Measurements from ENCODE around the gene AGAP3.

Gene AGAP3

GRCh38 chr7:151109094-151110048, 23.1 kb downstream of the AGAP3 start:
- DNase-seq (ENCODE audit: low read depth in 2 of 2) = no peak

DNA sequence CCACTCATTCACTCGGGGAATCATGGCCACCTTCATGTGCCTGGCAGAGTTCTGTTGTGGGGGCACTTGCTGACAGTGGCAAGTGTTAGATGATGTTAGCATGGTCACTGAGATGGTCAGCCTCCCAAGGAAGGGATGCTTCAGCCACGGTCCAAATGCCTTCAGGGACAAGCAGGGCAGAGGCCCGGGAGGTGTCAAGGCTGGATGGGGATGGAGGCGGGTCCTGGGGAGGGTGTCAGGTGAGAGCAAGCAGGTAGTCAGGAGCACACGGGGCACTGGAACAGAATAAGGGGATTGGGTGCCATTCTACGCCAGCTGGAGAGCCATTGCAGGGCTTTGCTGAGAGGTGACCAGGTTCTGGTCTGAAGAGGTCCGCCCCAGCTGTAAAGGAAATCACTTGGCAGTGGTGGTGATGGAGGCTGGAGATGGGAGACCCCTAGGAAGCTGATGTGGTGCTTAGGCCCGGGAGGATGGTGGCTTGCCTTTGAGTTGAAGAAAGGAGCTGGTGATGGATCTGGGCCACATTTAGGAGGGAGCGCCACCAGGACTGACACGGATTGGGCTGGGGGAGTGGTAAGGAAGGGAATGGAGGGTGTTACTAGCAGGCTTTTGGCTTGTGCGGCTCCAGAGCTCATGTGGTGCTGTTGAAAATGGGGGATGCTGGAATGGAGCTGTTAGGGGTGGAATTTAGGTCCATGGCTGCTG, 24.1 kb downstream of the AGAP3 start:
- DNase-seq (ENCODE audit: low read depth in 2 of 2) = no peak

DNA sequence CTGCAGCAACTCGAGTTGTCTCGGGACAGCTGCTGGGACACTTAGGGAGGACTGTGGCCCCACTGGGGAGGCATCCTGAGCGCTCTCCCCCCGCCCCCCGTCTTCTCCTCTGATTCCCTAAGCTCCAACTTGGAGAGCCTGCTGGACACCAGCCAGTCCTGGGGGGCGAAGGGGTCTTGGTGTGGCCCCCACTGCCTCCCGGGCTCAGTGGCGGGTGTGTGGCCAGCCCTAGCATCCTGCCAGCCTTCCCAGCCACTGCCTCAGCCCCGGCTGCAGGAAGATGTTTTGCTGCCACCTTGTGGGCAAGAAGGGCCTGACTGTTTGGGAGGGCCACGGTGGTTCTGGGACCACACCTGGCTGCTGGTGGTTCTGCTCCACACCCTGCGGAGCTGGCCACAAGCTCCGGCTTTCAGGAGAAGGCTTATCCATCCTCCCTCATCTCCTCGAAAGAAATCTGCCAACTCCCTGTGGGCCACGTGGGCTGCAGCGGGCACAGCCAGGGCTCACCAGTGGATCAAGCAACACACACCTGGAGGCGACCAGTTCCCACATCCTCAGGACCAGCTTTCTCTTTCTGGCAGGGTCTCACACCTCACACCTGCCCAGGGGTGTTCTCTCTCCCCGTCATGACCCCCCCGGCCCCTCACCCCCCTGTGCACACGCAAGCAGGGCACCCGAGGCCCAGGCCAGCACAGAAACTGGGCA, 24.8 kb downstream of the AGAP3 start:
- DNase-seq (ENCODE audit: low read depth in 2 of 2) = peak; percentile 60 to 72

DNA sequence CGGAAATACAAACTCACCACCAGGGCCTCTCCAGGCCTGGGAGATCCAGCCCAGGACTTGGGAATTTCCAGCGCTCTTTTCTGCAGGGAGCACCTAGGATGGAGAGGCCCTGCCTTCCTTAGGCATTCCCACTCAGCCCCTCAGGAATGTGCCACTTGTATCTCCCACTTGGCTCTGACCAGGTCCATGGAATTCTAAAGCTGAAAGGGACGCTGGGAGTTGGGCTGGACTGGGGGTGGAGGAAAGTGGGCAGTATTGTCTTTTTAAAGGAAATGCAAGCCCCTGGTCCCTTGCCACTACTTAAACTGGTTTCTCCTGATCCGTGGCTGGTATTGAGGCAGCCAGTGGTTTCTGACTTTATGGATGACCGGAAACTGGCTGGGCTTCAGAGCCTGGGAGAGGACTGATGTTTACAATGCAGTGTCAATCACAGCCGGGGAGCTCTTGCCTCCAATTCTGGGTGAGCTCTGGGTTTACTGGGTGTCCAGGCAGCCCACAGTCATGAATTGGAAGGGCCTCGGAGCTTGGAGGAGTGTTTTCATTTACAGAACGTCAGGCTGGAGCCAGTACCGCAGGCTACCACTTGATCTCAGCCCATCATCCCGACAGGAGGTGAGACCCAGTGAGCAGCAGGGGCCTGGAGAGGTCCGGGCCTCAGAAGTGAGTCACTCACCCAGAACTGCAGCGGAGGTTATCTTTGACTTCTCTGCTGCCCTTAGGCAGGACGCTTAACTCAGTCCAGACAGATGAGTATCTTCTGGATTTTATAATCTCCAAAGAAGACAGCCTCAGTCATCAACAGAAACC, 27.3 kb downstream of the AGAP3 start:
- DNase-seq (ENCODE audit: low read depth in 2 of 2) = no peak

GRCh38 chr7:151114151-151115090, 28.1 kb downstream of the AGAP3 start:
- DNase-seq (ENCODE audit: low read depth in 2 of 2) = no peak

GRCh38 chr7:151115121-151115835, 29.0 kb downstream of the AGAP3 start:
- peak; percentile 21 to 47 for DNase-seq (ENCODE audit: low read depth in 2 of 2)

DNA sequence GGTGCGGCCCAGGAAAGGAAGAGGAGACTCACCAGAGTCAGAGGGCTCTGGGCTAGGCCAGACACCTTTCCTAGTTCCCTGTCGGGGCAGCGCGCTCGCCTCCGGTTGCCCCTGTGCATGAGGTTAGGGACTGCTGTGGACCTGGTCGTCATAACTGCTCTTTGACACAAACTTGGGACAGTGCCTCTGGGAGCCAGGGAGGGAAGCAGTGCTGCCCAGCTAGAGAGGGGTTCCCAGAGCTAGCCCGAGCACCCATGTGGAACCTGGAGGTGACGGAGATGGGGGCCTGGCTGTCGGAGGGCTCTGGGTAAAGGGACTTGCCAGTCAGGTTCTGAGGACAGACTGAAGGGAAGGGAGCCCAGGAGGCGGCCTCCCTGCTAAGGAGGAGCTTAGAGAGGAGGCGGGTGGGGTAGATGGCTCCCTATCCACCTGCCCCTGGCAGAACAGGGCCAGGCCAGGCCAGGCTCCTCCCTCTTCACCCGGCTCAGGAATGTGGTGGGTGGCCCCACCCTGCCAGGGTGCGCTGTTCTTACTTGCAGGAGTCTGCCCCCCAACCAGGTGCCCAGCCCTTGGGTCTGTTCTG, 29.7 kb downstream of the AGAP3 start:
- DNase-seq (ENCODE audit: low read depth in 2 of 2) = no peak

- DNase-seq (ENCODE audit: low read depth in 2 of 2) = no peak
Measured at GRCh38 chr7:151116603-151117440, 30.5 kb downstream of the AGAP3 start.

GRCh38 chr7:151117565-151117964, 31.3 kb downstream of the AGAP3 start:
- DNase-seq (ENCODE audit: low read depth in 2 of 2) = no peak

DNA sequence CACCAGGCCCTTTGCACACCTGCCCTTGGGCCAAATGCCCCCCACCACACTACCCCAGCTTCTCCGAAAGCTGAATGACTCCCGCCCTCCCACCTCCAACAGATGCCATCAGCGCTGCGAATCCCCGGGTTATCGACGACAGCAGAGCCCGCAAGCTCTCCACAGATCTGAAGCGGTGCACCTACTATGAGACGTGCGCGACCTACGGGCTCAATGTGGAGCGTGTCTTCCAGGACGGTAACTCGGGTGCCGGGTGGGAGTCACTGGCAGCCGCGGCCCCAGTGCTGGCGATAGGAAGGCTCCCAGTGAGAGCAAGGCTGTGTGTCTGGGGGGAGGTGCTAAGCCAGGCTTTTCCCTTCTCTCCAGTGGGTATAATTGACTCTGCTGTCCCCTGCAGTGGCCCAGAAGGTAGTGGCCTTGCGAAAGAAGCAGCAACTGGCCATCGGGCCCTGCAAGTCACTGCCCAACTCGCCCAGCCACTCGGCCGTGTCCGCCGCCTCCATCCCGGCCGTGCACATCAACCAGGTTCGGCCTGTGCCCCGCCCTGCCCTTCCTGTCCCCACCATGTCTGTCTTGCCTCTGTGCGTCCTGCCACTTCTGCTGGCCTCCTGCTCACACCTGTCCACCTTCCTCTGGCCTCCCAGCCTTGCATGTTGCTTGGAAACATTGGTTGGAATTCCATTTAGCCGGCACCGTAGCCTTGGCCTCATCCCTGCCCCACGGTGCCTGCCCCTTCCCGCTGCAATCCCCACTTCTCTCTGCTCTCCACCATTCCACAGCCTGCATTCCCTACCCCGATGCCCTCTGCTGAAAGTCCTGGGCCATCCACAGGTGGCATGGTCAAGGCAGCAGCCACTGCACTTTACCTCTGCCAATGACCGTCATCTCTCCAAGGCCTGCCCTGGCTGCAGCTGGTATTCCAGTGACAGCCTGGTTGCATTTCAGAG, 32.1 kb downstream of the AGAP3 start:
- no peak for DNase-seq (ENCODE audit: low read depth in 2 of 2)

GRCh38 chr7:151119055-151119415, 32.8 kb downstream of the AGAP3 start:
- DNase-seq (ENCODE audit: low read depth in 2 of 2) = no peak

- no peak for DNase-seq (ENCODE audit: low read depth in 2 of 2)
Measured at GRCh38 chr7:151119902-151120301, 33.6 kb downstream of the AGAP3 start.

DNA sequence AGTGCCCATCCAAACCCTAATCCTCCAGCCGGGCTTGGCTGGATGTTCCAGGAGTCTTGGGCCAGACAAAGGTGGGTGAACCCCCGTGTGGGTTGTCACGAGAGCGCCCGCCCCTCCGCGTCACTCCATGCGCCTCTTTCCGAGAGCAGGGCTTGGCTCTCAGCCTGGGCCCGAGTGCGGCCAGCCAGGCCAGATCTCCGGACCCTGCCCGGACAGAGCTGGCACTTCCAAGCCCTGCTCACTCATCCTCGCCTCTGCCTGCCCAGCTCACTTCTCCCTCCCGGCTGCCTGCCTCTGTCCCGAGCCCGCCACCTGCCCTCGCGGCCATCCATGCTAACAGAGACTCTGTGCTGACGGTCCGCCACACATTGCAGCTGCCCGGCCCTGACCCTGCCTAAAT, 34.6 kb downstream of the AGAP3 start:
- DNase-seq (ENCODE audit: low read depth in 2 of 2) = no peak

GRCh38 chr7:151121380-151122170, 35.3 kb downstream of the AGAP3 start:
- DNase-seq (ENCODE audit: low read depth in 2 of 2) = no peak

DNA sequence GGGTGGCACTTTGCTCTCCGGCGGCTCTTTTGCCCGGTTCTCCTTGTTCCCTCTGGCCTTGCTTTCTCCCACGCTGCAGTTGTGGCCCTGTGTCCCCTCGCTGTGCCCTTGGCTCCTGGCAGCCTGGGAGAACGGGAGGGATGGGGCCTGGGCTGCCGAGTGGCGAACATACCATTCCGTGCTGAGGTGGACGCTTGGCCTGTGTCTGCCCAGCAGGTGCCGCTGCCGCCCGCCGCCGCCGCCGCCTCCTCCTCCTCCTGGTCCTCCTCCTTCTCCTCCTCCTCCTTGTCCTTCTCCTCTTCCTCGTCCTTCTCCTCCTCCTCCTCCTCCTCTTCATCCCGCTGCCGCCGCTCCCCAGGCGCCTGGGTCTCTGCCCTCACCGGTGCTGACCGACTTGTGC, 36.0 kb downstream of the AGAP3 start:
- DNase-seq (ENCODE audit: low read depth in 2 of 2) = no peak

- DNase-seq (ENCODE audit: low read depth in 2 of 2) = no peak
Measured at GRCh38 chr7:151122796-151123157, 36.5 kb downstream of the AGAP3 start.

Data from stimulated activated CD4-positive, alpha-beta T cell treated with anti-CD3 and anti-CD28 coated beads, Interleukin-1b, Interleukin-23, amount 100 ng/mL, for 4 hours (primary cell).